Adipocyte (in vitro differentiated cells): ENCODE data around the gene KIF5C.
A peak's percentile ranks its signal among the peaks of the same experiment; 100 is the strongest.

Experiments used
- DNase-seq: peaks from one replicate; pipeline ENCODE4 v3.0.0-alpha.2; 2015; ENCODE audit warnings: low read depth
- H3K27me3 ChIP-seq: replicated peaks from 2 replicates; pipeline ENCODE4 v1.7.0; 2013; ENCODE audit warnings: mild to moderate bottlenecking, low read length, moderate library complexity; ENCODE audit not compliant: control insufficient read depth, insufficient read depth
- H3K36me3 ChIP-seq: 2 replicates; pipeline ENCODE4 v1.7.0; 2013; ENCODE audit warnings: low read length, mild to moderate bottlenecking, moderate library complexity; ENCODE audit not compliant: control insufficient read depth, insufficient read depth, severe bottlenecking
- H3K4me1 ChIP-seq: 2 replicates; pipeline ENCODE4 v1.7.0; 2013; ENCODE audit warnings: mild to moderate bottlenecking, low read length, moderate library complexity; ENCODE audit not compliant: control insufficient read depth, insufficient read depth
- H3K4me3 ChIP-seq: 2 replicates; pipeline ENCODE4 v1.7.0; 2013; ENCODE audit warnings: mild to moderate bottlenecking, low read length, moderate library complexity
- H3K9ac ChIP-seq: 2 replicates; pipeline ENCODE4 v1.7.0; 2013; ENCODE audit warnings: mild to moderate bottlenecking, low read length, moderate library complexity
- H3K9me3 ChIP-seq: 2 replicates; pipeline ENCODE4 v1.7.0; 2013; ENCODE audit warnings: mild to moderate bottlenecking, low read length, moderate library complexity; ENCODE audit not compliant: control insufficient read depth

KIF5C gene

GRCh38 chr2:149049142-149049541 is 174.1 kb downstream of the KIF5C start:
- H3K9me3 ChIP-seq: peaks cover 43% of the 10 kb centered on the region

GRCh38 chr2:149050188-149050587 is 175.2 kb downstream of the KIF5C start:
- peaks cover 9% of the 10 kb centered on the region for H3K4me1 ChIP-seq
- no peaks in the 10 kb centered on the region for H3K36me3 ChIP-seq
- H3K9me3 ChIP-seq: peaks cover 33% of the 10 kb centered on the region
- no peak overlapping the region for H3K4me3 ChIP-seq
- peak; percentile 61 for DNase-seq
- H3K27me3 ChIP-seq: peaks cover 11% of the 10 kb centered on the region
- H3K9ac ChIP-seq: no peak overlapping the region

More at GRCh38 chr2:149049142-149049541, 174.1 kb downstream of the KIF5C start:
- no peak for DNase-seq
- Histone ChIP-seq H3K9ac (no peak overlapping the region), H3K36me3 (no peaks in the 10 kb centered on the region), H3K4me3 (no peak overlapping the region), H3K4me1 (peaks cover 9% of the 10 kb centered on the region), H3K27me3 (peaks cover 8% of the 10 kb centered on the region)

GRCh38 chr2:149055751-149056150 is 180.7 kb downstream of the KIF5C start:
- Histone ChIP-seq H3K27me3 (peaks cover 31% of the 10 kb centered on the region), H3K9me3 (no peaks in the 10 kb centered on the region), H3K9ac (no peak overlapping the region), H3K4me1 (no peaks in the 10 kb centered on the region), H3K36me3 (no peaks in the 10 kb centered on the region), H3K4me3 (no peak overlapping the region)
- DNase-seq: peak; percentile 34

- H3K36me3 ChIP-seq: no peaks in the 10 kb centered on the region
- DNase-seq: no peak
- no peak overlapping the region for H3K4me3 ChIP-seq
- peaks cover 33% of the 10 kb centered on the region for H3K27me3 ChIP-seq
- H3K4me1 ChIP-seq: no peaks in the 10 kb centered on the region
- no peak overlapping the region for H3K9ac ChIP-seq
- no peaks in the 10 kb centered on the region for H3K9me3 ChIP-seq
Measured at GRCh38 chr2:149056541-149057255, 181.7 kb downstream of the KIF5C start.

- Histone ChIP-seq H3K9me3 (no peaks in the 10 kb centered on the region), H3K9ac (no peak overlapping the region), H3K4me3 (no peak overlapping the region), H3K4me1 (no peaks in the 10 kb centered on the region), H3K27me3 (peaks cover 33% of the 10 kb centered on the region), H3K36me3 (no peaks in the 10 kb centered on the region)
- DNase-seq: no peak
Measured at GRCh38 chr2:149057401-149057800, 182.4 kb downstream of the KIF5C start.

- H3K4me3 ChIP-seq: no peak overlapping the region
- no peak overlapping the region for H3K9ac ChIP-seq
- no peaks in the 10 kb centered on the region for H3K4me1 ChIP-seq
- peaks cover 32% of the 10 kb centered on the region for H3K27me3 ChIP-seq
- no peaks in the 10 kb centered on the region for H3K36me3 ChIP-seq
- no peaks in the 10 kb centered on the region for H3K9me3 ChIP-seq
- DNase-seq: no peak
Measured at GRCh38 chr2:149058936-149059335, 183.9 kb downstream of the KIF5C start.

GRCh38 chr2:149059822-149060221 is 184.8 kb downstream of the KIF5C start:
- no peaks in the 10 kb centered on the region for H3K36me3 ChIP-seq
- no peak overlapping the region for H3K9ac ChIP-seq
- no peak overlapping the region for H3K4me3 ChIP-seq
- peaks cover 30% of the 10 kb centered on the region for H3K27me3 ChIP-seq
- H3K4me1 ChIP-seq: no peaks in the 10 kb centered on the region
- DNase-seq: no peak
- no peaks in the 10 kb centered on the region for H3K9me3 ChIP-seq

- Histone ChIP-seq H3K9ac (no peak overlapping the region), H3K9me3 (no peaks in the 10 kb centered on the region), H3K4me3 (no peak overlapping the region), H3K36me3 (no peaks in the 10 kb centered on the region), H3K27me3 (peaks cover 24% of the 10 kb centered on the region), H3K4me1 (no peaks in the 10 kb centered on the region)
- no peak for DNase-seq
Measured at GRCh38 chr2:149061133-149061745, 186.2 kb downstream of the KIF5C start.

GRCh38 chr2:149062531-149062930 is 187.5 kb downstream of the KIF5C start:
- Histone ChIP-seq H3K9ac (no peak overlapping the region), H3K4me1 (no peaks in the 10 kb centered on the region), H3K9me3 (no peaks in the 10 kb centered on the region), H3K36me3 (no peaks in the 10 kb centered on the region), H3K27me3 (peaks cover 15% of the 10 kb centered on the region), H3K4me3 (no peak overlapping the region)
- no peak for DNase-seq

- no peak overlapping the region for H3K4me3 ChIP-seq
- no peaks in the 10 kb centered on the region for H3K9me3 ChIP-seq
- H3K36me3 ChIP-seq: no peaks in the 10 kb centered on the region
- no peaks in the 10 kb centered on the region for H3K4me1 ChIP-seq
- no peak overlapping the region for H3K9ac ChIP-seq
- peaks cover 9% of the 10 kb centered on the region for H3K27me3 ChIP-seq
- no peak for DNase-seq
Measured at GRCh38 chr2:149063177-149063576, 188.2 kb downstream of the KIF5C start.

GRCh38 chr2:149064365-149064841 is 189.4 kb downstream of the KIF5C start:
- Histone ChIP-seq H3K9me3 (no peaks in the 10 kb centered on the region), H3K9ac (no peak overlapping the region), H3K27me3 (peaks cover 3% of the 10 kb centered on the region), H3K4me1 (peaks cover 4% of the 10 kb centered on the region), H3K4me3 (no peak overlapping the region), H3K36me3 (no peaks in the 10 kb centered on the region)
- no peak for DNase-seq
